ENCODE results near the gene KCTD1. TPM values are rescaled to one million over a fixed set of nuclear protein-coding genes. Genes with fewer than 3 reads are reported as not detected.
A peak's percentile ranks its signal among the peaks of the same experiment; 100 is the strongest.

The KCTD1 gene
- total RNA-seq, 8 experiments from 2014 or later = 10.7 to 36.9 (median 21.7) TPM

- peaks cover 18 to 41% of the 10 kb centered on the region in 2 donors for H3K4me1 ChIP-seq (replicated peaks in 1 of 2)
- in situ Hi-C loops (cut with MboI; ENCODE audit: low pct_unique_long_range_greater_than_20kb in 2 of 9, low sequenced_read_pairs in 9 of 9, unreplicated experiment in 9 of 9) = no loop called here
- WGBS, 10 experiments = 20 to 61% (median 49%) methylated on average over 1 to 7 of the region's 7 CpGs; no CpG with 5 or more reads in 2 of the 10 experiments
- H3K4me3 ChIP-seq = peak overlapping the region; percentile 69 to 100 (median 92)
- no peak overlapping the region for H3K27ac ChIP-seq
- no peak for ATAC-seq (replicated peaks in 6 of 8)
These were observed 2.8 kb downstream of the KCTD1 start for GRCh38 chr18:26545335-26546123.

- Histone ChIP-seq H3K4me3 (peak overlapping the region in 4 of 5 donors; percentile 5 to 100 (median 40)), H3K27ac (no peak overlapping the region)
- WGBS, 10 experiments = 43 to 88% (median 64%) methylated on average over 1 to 4 of the region's 4 CpGs; no CpG with 5 or more reads in 1 of the 10 experiments
These were observed 3.9 kb downstream of the KCTD1 start for GRCh38 chr18:26544451-26544850.

GRCh38 chr18:26543373-26543772 is 5.0 kb downstream of the KCTD1 start:
- 9 to 100% (median 50%) methylated on average over 1 of the region's 1 CpG; no CpG with 5 or more reads in 5 of the 10 experiments for WGBS, 10 experiments
- H3K27ac ChIP-seq = no peak overlapping the region
- H3K4me3 ChIP-seq = peak overlapping the region in 3 of 5 donors; percentile 5 to 100 (median 73)
- in situ Hi-C loops (cut with MboI; ENCODE audit: low pct_unique_long_range_greater_than_20kb in 2 of 9, low sequenced_read_pairs in 9 of 9, unreplicated experiment in 9 of 9) = no loop called here
- peaks cover 26 to 55% of the 10 kb centered on the region in 2 donors for H3K4me1 ChIP-seq (replicated peaks in 1 of 2)
- no peak for ATAC-seq (replicated peaks in 6 of 8)

More at GRCh38 chr18:26544451-26544850, 3.9 kb downstream of the KCTD1 start:
- in situ Hi-C loops (cut with MboI; ENCODE audit: low pct_unique_long_range_greater_than_20kb in 2 of 9, low sequenced_read_pairs in 9 of 9, unreplicated experiment in 9 of 9) = no loop called here
- peaks cover 22 to 52% of the 10 kb centered on the region in 2 donors for H3K4me1 ChIP-seq (replicated peaks in 1 of 2)
- no peak for ATAC-seq (replicated peaks in 6 of 8)

- peak; percentile 42 to 94 (median 84) for ATAC-seq (replicated peaks in 6 of 8)
- H3K27ac ChIP-seq = no peak overlapping the region
- peaks cover 20 to 53% of the 10 kb centered on the region in 2 donors for H3K4me1 ChIP-seq (replicated peaks in 1 of 2)
- 0 to 83% (median 23%) methylated on average over 1 to 6 of the region's 6 CpGs; no CpG with 5 or more reads in 2 of the 10 experiments for WGBS, 10 experiments
- in situ Hi-C loops (cut with MboI; ENCODE audit: low pct_unique_long_range_greater_than_20kb in 2 of 9, low sequenced_read_pairs in 9 of 9, unreplicated experiment in 9 of 9) = no loop called here
- no peak overlapping the region for H3K4me3 ChIP-seq
These were observed 8.2 kb downstream of the KCTD1 start for GRCh38 chr18:26540043-26540628.

DNA sequence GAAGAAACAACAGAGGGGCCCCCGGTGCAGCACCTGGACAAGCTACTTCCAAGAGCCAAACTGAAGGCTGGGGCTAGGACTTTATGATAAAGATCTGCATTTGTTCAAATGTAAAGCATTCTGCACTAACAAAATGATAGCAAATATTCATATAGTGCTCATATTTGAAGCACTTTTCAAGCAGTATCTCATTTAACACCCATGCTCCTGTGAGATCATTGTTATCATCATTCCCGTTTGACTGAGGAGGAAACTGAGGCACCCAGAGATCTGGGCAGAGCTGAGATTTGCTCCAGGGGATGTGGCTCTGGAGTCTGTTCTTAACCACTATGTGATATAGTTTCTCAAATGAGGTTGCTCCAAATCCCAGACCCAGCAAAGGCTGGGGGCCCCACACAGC is 9.8 kb downstream of the KCTD1 start:
- no peak overlapping the region for H3K27ac ChIP-seq
- WGBS, 10 experiments = 50 to 100% (median 78%) methylated on average over 1 to 2 of the region's 2 CpGs; no CpG with 5 or more reads in 7 of the 10 experiments
- peaks cover 16 to 36% of the 10 kb centered on the region in 2 donors for H3K4me1 ChIP-seq (replicated peaks in 1 of 2)
- no peak for ATAC-seq (replicated peaks in 6 of 8)
- in situ Hi-C loops (cut with MboI; ENCODE audit: low pct_unique_long_range_greater_than_20kb in 2 of 9, low sequenced_read_pairs in 9 of 9, unreplicated experiment in 9 of 9) = no loop called here
- H3K4me3 ChIP-seq = no peak overlapping the region

GRCh38 chr18:26536664-26537063 is 11.7 kb downstream of the KCTD1 start:
- no peak overlapping the region for H3K4me3 ChIP-seq
- no peak overlapping the region for H3K27ac ChIP-seq
- in situ Hi-C loops (cut with MboI; ENCODE audit: low pct_unique_long_range_greater_than_20kb in 2 of 9, low sequenced_read_pairs in 9 of 9, unreplicated experiment in 9 of 9) = no loop called here
- no peak for ATAC-seq (replicated peaks in 6 of 8)
- H3K4me1 ChIP-seq (replicated peaks in 1 of 2) = peaks cover 16 to 29% of the 10 kb centered on the region in 2 donors
- WGBS, 10 experiments = 77 to 97% (median 88%) methylated on average over 2 to 4 of the region's 4 CpGs; no CpG with 5 or more reads in 1 of the 10 experiments

DNA sequence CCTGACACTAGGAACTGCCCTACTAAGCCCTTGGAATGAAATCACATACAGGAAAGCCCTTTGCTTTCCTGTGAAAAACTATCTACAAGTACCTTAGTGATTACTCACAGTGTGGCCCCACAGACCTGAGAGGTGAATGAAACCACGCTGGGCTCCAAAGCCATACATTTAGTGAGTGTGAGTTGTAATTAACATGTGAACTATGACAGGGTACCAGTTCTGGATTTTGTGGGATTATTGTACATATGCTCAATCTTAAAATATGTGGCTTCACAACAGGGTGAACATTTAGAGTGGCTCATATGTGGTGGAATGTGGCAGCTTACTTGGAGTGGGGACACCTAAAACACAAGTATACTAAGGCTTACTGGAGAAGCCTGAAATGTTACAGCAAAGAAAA is 12.3 kb downstream of the KCTD1 start:
- 56 to 100% (median 80%) methylated on average over 1 of the region's 1 CpG; no CpG with 5 or more reads in 5 of the 10 experiments for WGBS, 10 experiments
- Histone ChIP-seq H3K27ac (no peak overlapping the region), H3K4me3 (no peak overlapping the region), H3K4me1 (replicated peaks in 1 of 2) (peaks cover 15 to 25% of the 10 kb centered on the region in 2 donors)
- no peak for ATAC-seq (replicated peaks in 6 of 8)
- in situ Hi-C loops (cut with MboI; ENCODE audit: low pct_unique_long_range_greater_than_20kb in 2 of 9, low sequenced_read_pairs in 9 of 9, unreplicated experiment in 9 of 9) = no loop called here

GRCh38 chr18:26535630-26536029 is 12.7 kb downstream of the KCTD1 start:
- in situ Hi-C loops (cut with MboI; ENCODE audit: low pct_unique_long_range_greater_than_20kb in 2 of 9, low sequenced_read_pairs in 9 of 9, unreplicated experiment in 9 of 9) = no loop called here
- Histone ChIP-seq H3K4me1 (replicated peaks in 1 of 2) (peaks cover 11 to 21% of the 10 kb centered on the region in 2 donors), H3K4me3 (no peak overlapping the region), H3K27ac (no peak overlapping the region)
- no peak for ATAC-seq (replicated peaks in 6 of 8)

DNA sequence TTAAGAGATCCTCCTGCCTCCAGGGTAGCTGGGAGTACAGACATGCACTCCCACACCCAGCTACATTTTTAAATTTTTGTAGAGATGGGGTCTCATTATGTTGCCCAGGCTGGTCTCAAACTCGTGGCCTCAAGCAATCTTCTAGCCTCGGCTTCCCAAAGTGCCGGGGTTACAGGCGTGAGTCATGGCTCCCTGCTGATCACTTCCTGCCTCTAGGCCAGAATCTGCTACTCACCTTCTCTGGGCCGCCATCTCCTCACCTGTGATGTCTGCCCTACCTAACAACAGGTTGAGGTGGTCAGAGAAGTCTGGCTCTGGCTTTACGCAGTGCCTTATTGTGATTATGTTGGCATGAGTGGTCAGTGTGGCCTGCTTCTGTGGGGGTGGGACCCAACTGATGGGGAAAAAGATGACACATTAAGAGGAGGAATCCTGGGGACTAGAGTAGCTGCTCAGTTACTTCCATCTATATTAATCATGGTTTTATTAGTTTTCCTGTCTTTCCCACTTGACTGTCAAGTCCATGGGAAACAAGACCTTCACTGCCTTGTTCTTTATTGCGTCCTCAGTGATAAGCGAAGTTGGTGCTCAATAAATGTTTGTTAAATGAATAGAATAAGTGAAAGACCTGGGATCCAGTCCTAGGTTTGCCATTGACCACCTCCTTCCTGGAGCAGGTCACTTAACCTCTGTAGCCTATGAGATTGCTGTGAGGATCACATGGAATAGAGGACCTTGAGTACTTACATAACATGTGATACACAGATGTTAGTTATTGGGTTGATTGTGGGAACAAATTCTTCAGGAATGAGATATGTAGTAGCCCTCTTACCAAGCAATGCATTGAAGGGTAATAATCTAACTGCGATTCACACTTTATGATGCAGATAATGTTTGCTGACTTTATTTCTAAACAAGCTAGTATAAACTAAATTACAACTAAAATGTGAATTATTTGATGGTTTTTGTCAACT is 15.7 kb downstream of the KCTD1 start:
- no peak for ATAC-seq (replicated peaks in 6 of 8)
- in situ Hi-C loops (cut with MboI; ENCODE audit: low pct_unique_long_range_greater_than_20kb in 2 of 9, low sequenced_read_pairs in 9 of 9, unreplicated experiment in 9 of 9) = no loop called here
- 0 to 100% (median 88%) methylated on average over 1 to 6 of the region's 9 CpGs; no CpG with 5 or more reads in 1 of the 10 experiments for WGBS, 10 experiments
- H3K4me1 ChIP-seq (replicated peaks in 1 of 2) = peaks cover 0 to 6% of the 10 kb centered on the region in 2 donors
- H3K27ac ChIP-seq = no peak overlapping the region
- no peak overlapping the region for H3K4me3 ChIP-seq

DNA sequence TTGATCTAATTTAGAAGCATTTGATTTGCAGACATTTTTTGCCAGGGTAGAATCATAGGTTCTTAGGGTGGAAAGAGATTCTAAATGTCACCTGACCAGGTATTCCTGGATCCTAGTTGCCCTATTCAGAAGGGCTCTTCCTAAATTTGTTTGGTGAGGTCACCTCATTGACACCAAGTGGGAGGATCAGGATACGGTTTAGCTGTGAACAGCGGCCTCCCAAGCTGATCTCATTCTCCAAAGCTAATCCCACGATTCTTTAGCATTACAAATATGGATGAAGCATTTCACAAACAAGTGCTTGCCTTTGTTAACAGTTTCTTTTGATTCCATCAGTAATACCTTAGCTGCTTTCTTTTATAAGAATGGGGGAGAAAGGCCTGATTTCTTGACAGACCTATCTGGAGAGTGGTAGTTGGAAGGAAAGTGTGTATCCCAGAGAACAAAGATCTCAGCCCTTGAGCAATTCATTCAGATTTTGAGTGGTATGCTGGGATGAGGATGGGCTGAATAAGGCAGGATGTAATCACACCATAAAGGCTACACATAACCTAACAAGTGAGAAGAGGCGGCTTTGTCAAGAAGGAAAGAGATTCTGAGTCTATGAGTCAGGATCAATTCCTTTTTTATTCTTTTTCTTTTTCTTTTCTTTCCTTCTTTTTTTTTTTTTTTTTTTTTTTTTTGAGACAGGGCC is 16.6 kb downstream of the KCTD1 start:
- H3K4me3 ChIP-seq = no peak overlapping the region
- WGBS, 10 experiments = 40 to 100% (median 71%) methylated on average over 1 to 4 of the region's 4 CpGs; no CpG with 5 or more reads in 1 of the 10 experiments
- in situ Hi-C loops (cut with MboI; ENCODE audit: low pct_unique_long_range_greater_than_20kb in 2 of 9, low sequenced_read_pairs in 9 of 9, unreplicated experiment in 9 of 9) = no loop called here
- peaks cover 0 to 5% of the 10 kb centered on the region in 2 donors for H3K4me1 ChIP-seq (replicated peaks in 1 of 2)
- ATAC-seq (replicated peaks in 6 of 8) = peak in 2 of 8 experiments; percentile 53 to 55
- no peak overlapping the region for H3K27ac ChIP-seq

- in situ Hi-C loops (cut with MboI; ENCODE audit: low pct_unique_long_range_greater_than_20kb in 2 of 9, low sequenced_read_pairs in 9 of 9, unreplicated experiment in 9 of 9) = no loop called here
- WGBS, 10 experiments = 60 to 100% (median 83%) methylated on average over 1 to 2 of the region's 2 CpGs; no CpG with 5 or more reads in 1 of the 10 experiments
- no peak overlapping the region for H3K27ac ChIP-seq
- ATAC-seq (replicated peaks in 6 of 8) = no peak
- H3K4me3 ChIP-seq = no peak overlapping the region
- peaks cover 0 to 5% of the 10 kb centered on the region in 2 donors for H3K4me1 ChIP-seq (replicated peaks in 1 of 2)
These were observed 21.5 kb downstream of the KCTD1 start for GRCh38 chr18:26526966-26527234.
